Body of pancreas (tissue), 4 donors: ENCODE data around the gene CRTAC1. TPM values are rescaled to one million over a fixed set of nuclear protein-coding genes. Genes with fewer than 3 reads are reported as not detected.

Experiments
- ATAC-seq: fragments of 150-250 bp; one replicate; pipeline ENCODE4 v1.9.1; 2016
- DNase-seq, 4 donors: peaks; one replicate each; pipeline ENCODE4 v3.0.0-alpha.2; 2019
- H3K27ac ChIP-seq, 4 donors: fragments of 200-600 bp; sonication (generic); 1 replicate in 3 of 4; 2 replicates in 1 of 4; pipeline versions ENCODE4 v1.5.1 to v1.6.1; 2016 to 2019; ENCODE audit warnings: mild to moderate bottlenecking in 1 of 4, mixed read lengths in 1 of 4, moderate library complexity in 1 of 4
- H3K27me3 ChIP-seq, 2 donors: fragments of 200-600 bp; sonication (generic); one replicate each; pipeline ENCODE4 v1.6.0; 2016; ENCODE audit warnings: mild to moderate bottlenecking in 1 of 2
- H3K36me3 ChIP-seq, 2 donors: fragments of 200-600 bp; sonication (generic); replicated peaks in 1 of 2; 2 replicates each; pipeline ENCODE4 v1.5.1; 2016; ENCODE audit warnings: low read depth in 2 of 2; ENCODE audit not compliant: insufficient read depth in 1 of 2
- H3K4me1 ChIP-seq: fragments of 200-600 bp; sonication (generic); one replicate; pipeline ENCODE4 v1.6.0; 2016
- H3K4me3 ChIP-seq, 2 donors: fragments of 200-600 bp; sonication (generic); 1 replicate in 1 of 2; 2 replicates in 1 of 2; pipeline ENCODE4 v1.5.1; 2016 to 2019
- H3K9me3 ChIP-seq, 3 donors: fragments of 200-600 bp; sonication (generic); 1 replicate in 2 of 3; 2 replicates in 1 of 3; pipeline ENCODE4 v1.5.1; 2016
- CTCF ChIP-seq, 7 experiments: fragments of 450-650 bp in 4 of 7; fragments of 200-600 bp in 3 of 7; sonication (generic) in 3 of 7; IDR thresholded peaks; one replicate each; pipeline ENCODE4 v1.5.1; 2016 to 2019; ENCODE audit warnings: antibody characterized with exemption in 7 of 7
- POLR2A ChIP-seq, 3 donors: fragments of 450-650 bp; IDR thresholded peaks; one replicate each; pipeline ENCODE4 v1.6.1; 2016; ENCODE audit warnings: antibody characterized with exemption in 3 of 3, mild to moderate bottlenecking in 2 of 3
- WGBS, 2 donors: methylation state at CpG; one replicate each; pipeline ENCODE4 v1.1.5; 2017; 5-methylcytosine and 5-hydroxymethylcytosine counted together
- intact Hi-C: fragments of 100-400 bp; cut with DNase I; formaldehyde crosslinking; loops from one replicate; pipeline ENCODE4 v1.15.1; 2023
- total RNA-seq, 2 donors: library from RNA; depleted of rRNA; stranded (reverse); fragments of >200 nt; gene quantifications; one replicate each; pipeline ENCODE4 v1.1.0, GENCODE V29; 2016

Gene CRTAC1
- total RNA-seq, 2 donors from 2014 or later, result 0.52 TPM; not detected in 1

GRCh38 chr10:97904018-97904381 lies 126.4 kb downstream of the CRTAC1 start:
- Histone ChIP-seq H3K9me3 (no peaks in the 10 kb centered on the region), H3K4me3 (no peak overlapping the region), H3K4me1 (no peaks in the 10 kb centered on the region), H3K27ac (no peak overlapping the region), H3K36me3 (no peaks in the 10 kb centered on the region), H3K27me3 (no peaks in the 10 kb centered on the region)
- ATAC-seq (no peak), DNase-seq (no peak)
- 48 to 58% methylated on average over 5 of the region's 5 CpGs for WGBS, 2 donors
- no peak for TF ChIP-seq CTCF (IDR thresholded peaks at IDR 0.05)
- no peak for TF ChIP-seq POLR2A (IDR thresholded peaks at IDR 0.05)
- intact Hi-C loops, result no loop called here

- intact Hi-C loops, result no loop called here
- H3K27me3 ChIP-seq, result no peaks in the 10 kb centered on the region
- DNase-seq, result no peak
- WGBS, 2 donors, result 55 to 62% methylated on average over 9 of the region's 9 CpGs
- H3K36me3 ChIP-seq, result no peaks in the 10 kb centered on the region
- H3K27ac ChIP-seq, result no peak overlapping the region
- no peaks in the 10 kb centered on the region for H3K9me3 ChIP-seq
- H3K4me3 ChIP-seq, result no peak overlapping the region
- peaks cover 4% of the 10 kb centered on the region for H3K4me1 ChIP-seq
- ATAC-seq, result no peak
- TF ChIP-seq POLR2A (IDR thresholded peaks at IDR 0.05) (no peak), CTCF (IDR thresholded peaks at IDR 0.05) (no peak)
Measured at GRCh38 chr10:97903128-97904017, 127.0 kb downstream of the CRTAC1 start.

- intact Hi-C loops, result no loop called here
- Histone ChIP-seq H3K9me3 (no peaks in the 10 kb centered on the region), H3K4me3 (no peak overlapping the region), H3K27me3 (no peaks in the 10 kb centered on the region), H3K4me1 (peaks cover 5% of the 10 kb centered on the region), H3K36me3 (no peaks in the 10 kb centered on the region), H3K27ac (no peak overlapping the region)
- WGBS, 2 donors, result 78 to 87% methylated on average over 12 of the region's 12 CpGs
- ATAC-seq, result no peak
- no peak for DNase-seq
- TF ChIP-seq POLR2A (IDR thresholded peaks at IDR 0.05) (no peak), CTCF (IDR thresholded peaks at IDR 0.05) (no peak)
Measured at GRCh38 chr10:97901381-97901780, 129.0 kb downstream of the CRTAC1 start.

- intact Hi-C loops, result no loop called here
- 26 to 35% methylated on average over 4 of the region's 4 CpGs for WGBS, 2 donors
- TF ChIP-seq CTCF (IDR thresholded peaks at IDR 0.05), result no peak
- TF ChIP-seq POLR2A (IDR thresholded peaks at IDR 0.05), result no peak
- Histone ChIP-seq H3K4me3 (no peak overlapping the region), H3K4me1 (peaks cover 5% of the 10 kb centered on the region), H3K27ac (no peak overlapping the region), H3K27me3 (no peaks in the 10 kb centered on the region), H3K9me3 (no peaks in the 10 kb centered on the region), H3K36me3 (no peaks in the 10 kb centered on the region)
- ATAC-seq, result no peak
- no peak for DNase-seq
Measured at GRCh38 chr10:97898429-97898828, 132.0 kb downstream of the CRTAC1 start.
